Measurements from ENCODE around the gene MRFAP1L1.

DNA sequence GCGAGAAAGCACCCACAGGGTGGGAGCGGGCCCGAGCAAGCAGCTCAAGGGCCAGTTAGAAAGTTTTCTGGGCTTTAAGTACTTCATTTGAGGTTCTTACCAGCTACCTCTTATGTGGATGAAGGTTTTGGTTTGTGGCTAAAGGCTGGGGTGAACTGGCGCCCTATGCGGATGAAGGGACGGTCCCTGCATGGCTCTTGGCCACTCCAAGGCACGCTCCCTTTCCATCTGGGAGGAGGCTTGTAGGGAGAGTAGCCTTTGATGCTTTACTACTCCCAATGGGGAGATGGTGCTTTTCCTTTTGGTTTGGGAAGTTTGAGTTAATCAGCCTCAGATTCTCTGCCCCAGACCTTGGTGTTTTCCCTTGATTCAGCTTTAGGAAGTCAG is 51.5 kb downstream of the MRFAP1L1 start:
- TF ChIP-seq, protein P1, sequence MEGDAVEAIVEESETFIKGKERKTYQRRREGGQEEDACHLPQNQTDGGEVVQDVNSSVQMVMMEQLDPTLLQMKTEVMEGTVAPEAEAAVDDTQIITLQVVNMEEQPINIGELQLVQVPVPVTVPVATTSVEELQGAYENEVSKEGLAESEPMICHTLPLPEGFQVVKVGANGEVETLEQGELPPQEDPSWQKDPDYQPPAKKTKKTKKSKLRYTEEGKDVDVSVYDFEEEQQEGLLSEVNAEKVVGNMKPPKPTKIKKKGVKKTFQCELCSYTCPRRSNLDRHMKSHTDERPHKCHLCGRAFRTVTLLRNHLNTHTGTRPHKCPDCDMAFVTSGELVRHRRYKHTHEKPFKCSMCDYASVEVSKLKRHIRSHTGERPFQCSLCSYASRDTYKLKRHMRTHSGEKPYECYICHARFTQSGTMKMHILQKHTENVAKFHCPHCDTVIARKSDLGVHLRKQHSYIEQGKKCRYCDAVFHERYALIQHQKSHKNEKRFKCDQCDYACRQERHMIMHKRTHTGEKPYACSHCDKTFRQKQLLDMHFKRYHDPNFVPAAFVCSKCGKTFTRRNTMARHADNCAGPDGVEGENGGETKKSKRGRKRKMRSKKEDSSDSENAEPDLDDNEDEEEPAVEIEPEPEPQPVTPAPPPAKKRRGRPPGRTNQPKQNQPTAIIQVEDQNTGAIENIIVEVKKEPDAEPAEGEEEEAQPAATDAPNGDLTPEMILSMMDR (IDR thresholded peaks at IDR 0.05 in 4 of 5, conservative IDR thresholded peaks at IDR 0.05 in 1 of 5) = no peak
- TF ChIP-seq POLR2A (IDR thresholded peaks at IDR 0.05) = no peak

All from gastrocnemius medialis (tissue), 4 donors.